Stromal cell of bone marrow (primary cell): ENCODE results near the gene IGSF3.
"Not testable (repeated sequence)": the region's sequence is repeated elsewhere in the genome, so short reads cannot be mapped to it uniquely, and the experiment has no call there.

Experiments used
- DNase-seq: peaks from one replicate; pipeline ENCODE4 v3.0.0-alpha.2; 2012; ENCODE audit warnings: low read depth

The IGSF3 gene

DNA sequence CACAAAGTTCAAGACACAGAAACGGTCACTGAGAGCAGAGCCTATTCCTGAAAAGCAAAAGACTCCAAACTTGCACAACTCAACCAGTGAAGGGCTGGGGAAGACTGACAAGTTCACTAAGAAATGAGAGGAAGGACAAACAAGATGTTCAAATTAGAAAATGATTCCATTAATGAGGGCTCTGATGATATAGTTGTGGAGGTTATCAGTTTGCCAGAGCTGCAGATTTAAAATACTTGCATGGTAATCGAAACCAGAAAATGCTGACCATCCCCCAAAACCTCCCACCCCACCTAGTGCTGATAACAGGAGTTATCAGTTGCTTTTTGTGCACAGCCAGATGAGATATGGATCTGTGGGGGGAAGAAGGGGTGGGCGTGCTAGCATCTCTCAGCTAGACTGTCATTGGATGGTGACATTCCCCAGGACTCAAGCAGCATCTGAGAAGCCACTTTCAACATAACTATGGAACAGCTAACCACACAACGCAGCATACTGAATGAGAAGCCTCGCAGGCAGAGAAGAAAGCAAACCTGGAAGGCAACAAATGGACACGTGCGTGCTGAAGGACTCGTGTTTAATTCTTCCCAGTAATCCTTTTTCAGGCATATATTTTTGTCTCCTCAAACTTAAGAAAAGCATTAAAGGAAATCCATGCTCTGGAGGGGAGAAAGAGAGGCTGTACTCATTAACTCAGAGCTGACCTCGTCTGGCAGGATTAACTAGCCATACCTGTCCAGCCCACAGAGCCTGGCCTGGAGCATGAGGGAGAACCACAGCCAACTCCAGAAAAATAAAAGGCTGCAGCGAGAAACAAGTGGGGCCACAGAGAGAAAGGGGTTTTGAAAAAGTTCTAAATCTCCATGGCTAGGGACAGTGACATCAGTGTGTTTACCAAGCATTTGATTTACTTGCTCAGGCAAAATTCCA is 35.3 kb downstream of the IGSF3 start:
- not testable (repeated sequence) for DNase-seq

DNA sequence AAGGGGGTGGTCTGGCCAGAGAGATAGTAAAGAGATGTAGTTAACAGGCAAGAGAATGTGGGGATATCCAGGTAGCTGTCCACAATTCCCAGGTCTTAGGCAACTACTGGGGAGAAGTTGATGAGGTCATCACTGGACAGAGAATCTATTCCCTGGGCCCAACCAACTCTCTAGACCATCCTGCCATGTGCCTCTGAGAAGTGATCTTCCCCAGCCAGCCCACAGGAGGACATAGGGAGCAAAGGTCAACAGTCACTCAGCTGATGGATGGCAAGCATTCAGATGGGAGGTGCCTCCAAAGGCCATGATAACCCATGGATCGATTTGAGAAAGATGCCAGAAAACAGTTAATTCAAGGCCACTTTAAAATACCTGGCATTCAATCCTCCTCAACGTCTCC is 36.0 kb downstream of the IGSF3 start:
- not testable (repeated sequence) for DNase-seq

DNA sequence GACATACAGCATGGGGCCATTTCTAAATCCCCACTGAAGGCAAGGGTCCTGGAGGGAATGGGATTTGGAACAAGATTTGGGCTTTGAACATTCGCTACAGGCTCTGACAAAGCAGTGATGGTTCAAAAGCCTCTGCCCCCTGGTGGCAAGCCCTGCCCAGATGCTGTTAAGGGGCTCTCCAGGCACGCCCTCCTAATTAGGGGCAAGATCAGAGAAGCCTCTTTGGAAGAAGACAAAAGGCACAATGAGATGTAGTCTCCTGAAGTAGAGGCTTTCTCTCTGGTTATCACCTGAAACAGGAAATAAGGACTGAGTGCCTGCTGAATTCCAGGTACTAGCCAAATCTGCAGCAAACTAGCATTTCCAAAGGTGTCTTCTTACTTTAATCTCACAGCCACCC is 37.5 kb downstream of the IGSF3 start:
- not testable (repeated sequence) for DNase-seq

DNA sequence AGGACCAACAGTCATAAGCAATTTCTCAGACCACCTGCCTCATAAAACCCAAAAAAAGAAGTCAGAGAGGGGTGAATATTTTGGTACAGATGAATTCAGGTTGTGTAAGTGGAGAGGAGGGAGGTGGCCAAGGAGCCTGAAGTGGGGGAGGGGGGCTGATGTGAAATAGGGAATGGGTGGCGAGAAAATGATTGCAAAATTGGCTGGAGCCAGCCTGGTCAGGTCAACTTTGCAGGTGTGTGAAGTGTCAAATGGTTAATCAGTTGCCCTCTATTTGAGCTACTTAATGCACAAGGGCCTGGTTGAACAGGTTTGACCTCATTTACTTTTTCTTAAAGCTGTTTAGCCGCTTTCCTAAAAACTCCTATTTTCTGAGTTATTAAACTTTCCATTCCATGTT is 38.1 kb downstream of the IGSF3 start:
- DNase-seq = not testable (repeated sequence)

DNA sequence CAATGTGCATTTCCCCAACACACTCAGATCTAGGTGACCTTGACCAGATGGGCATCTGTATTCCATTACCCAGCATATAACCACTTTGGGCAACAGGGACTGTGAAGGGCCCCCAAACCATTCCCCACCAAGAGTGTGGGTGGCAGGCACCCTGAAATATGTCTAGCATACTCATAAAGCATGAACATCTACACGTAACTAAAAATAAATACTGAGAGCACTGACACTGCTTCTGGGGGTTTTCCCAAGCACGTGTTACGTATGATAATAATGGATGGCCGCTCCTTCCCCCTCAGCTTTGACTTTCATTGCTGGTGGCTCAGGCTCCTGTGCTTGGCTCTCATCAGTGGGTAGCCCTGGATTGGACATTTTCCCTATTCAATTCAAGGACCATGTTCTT is 39.1 kb downstream of the IGSF3 start:
- DNase-seq = no peak

DNA sequence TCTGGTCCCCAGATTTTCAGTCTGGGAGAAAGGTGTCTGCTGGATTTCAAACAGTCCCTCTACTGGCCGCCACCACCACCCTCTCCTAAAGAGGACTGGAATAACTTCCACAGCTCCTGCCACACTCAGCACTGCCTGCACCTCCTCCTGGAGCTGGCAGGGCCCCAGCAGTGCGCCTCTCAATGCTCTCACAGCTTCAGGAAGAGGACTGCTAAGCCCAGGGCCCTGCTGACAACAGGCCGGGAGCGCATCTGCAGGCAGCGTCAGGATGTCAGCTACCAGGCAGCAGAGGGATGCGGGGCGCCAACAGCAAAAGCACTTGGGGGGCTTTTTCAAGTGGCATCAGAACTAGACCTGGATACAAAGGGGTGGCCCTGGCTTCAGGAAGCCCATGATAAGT is 40.2 kb downstream of the IGSF3 start:
- DNase-seq = not testable (repeated sequence)

DNA sequence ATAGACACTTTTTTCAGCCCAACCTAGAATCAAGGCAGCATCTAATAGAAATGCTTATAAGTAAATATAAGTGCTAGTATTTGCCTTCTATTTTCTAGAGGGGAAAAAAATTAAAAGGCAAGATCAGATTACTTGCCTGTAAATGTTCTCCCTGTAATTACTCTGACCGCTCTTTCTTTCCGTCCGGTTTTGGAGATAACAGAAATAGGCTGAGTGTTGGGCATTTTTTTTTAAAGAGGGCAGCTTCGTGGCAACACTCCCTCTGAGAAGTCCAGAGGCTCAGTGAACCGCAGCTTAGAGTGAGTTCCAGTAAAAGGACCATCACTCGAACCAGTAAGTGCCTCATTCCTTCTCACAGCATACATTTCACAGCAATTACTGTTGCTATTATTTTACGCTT is 40.6 kb downstream of the IGSF3 start:
- not testable (repeated sequence) for DNase-seq

DNA sequence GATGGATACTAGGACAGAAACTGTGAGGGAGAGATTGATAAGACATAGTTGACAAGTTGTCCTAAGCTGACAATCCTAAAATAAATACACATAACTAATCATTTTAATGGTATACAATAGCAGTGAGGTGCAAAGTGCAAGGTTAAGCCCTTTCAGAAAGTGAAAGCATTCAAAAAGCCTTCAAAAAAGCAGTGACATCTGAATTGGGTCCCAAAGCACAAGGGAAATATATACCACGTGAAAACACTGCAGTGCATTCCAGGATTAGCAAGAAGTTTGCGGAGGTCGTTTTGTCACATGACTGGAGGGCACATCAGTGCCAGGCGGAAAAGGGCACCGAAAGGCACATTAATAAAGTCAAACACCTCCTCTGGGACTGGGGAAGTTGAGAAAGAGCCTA is 42.4 kb downstream of the IGSF3 start:
- not testable (repeated sequence) for DNase-seq

DNA sequence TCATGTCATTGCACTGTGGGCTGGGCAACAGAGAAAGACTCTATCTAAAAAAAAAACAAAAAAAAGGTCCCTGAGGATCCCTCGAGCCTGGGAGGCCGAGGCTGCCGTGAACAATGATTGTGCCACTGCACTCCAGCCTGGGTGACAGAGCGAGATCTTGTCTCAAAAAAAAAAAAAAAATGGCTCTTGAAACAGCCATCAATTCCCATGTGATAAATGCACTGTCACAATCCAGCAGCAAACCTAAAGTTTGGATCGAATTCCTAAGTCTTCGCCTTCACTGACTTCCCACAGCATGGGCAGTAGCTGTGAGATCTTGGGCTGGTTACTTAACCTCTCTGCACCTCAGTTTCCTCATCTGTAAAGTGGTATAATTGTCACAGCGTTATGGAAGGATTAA is 43.5 kb downstream of the IGSF3 start:
- DNase-seq = no peak

DNA sequence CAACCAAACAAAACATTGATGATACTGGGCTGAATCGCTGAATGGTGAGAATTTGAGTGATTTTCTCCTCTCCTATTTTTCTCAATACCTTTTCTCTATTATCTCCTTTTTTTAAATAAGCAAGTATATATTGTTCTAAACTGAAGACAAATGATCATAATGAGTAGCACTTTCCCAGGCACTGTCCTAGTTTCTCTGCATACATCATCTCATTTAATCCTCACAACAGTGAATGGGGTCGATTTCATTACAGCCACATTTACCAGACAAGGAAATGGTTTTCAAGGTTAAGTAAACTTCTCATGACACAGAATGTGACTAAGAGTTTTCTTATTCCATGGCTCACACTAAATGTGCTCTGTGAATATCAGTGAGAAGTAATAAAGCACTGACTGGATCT is 45.0 kb downstream of the IGSF3 start:
- not testable (repeated sequence) for DNase-seq

DNA sequence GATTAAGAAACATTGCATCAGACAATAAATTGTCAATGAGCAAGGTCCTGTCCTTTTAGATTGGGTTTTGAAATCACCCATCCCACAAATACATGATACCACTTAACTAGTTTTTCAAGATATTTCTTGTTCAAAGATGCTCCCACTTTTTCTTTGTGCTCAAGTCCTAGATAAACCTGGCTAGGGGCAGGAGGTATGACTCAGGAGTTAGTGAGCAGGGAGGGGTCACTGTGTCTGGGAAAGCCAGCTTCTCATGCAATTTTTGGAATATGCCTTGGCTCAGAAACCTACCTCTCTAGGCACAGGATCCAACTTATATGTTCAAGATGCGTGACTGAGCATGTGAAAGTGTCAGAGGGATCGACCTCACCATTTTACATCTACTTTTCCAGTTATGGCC is 45.8 kb downstream of the IGSF3 start:
- DNase-seq = not testable (repeated sequence)

DNA sequence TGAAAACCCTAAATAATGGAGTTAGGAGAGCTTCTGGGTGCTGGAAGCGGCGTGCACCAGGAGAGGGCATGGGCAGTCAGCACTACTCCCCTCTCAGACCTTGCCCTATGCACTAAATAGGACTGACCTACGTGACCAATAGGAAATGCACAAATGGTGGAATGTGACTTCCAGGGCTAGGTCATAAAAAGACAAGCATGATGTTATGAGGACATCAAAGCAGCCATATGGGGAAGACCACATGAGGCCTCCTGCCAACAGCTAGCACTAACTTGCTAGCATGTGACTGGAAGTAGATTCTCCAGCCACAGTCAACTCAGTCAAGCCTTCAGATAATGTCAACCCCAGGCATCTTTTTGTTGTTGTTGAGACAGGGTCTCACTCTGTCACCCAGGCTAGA is 47.1 kb downstream of the IGSF3 start:
- not testable (repeated sequence) for DNase-seq

DNA sequence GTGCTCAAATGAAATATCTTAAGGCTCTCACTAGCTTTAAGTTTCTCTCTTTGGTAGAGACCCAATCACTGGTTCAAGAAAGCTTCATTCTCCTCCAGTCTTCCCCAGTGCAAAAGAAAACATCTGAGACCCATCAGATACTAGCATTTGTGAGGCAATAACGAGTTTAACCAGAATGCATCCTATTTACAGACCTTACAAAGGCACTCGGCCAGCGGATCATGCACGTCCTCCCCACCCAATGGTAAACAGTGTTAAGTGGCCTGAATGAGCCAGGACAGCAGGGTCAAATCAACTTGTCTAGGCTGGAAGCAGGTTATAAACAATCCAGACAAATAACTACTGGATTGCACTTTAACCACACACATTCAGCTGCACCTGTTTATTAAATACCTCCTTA is 48.4 kb downstream of the IGSF3 start:
- not testable (repeated sequence) for DNase-seq

DNA sequence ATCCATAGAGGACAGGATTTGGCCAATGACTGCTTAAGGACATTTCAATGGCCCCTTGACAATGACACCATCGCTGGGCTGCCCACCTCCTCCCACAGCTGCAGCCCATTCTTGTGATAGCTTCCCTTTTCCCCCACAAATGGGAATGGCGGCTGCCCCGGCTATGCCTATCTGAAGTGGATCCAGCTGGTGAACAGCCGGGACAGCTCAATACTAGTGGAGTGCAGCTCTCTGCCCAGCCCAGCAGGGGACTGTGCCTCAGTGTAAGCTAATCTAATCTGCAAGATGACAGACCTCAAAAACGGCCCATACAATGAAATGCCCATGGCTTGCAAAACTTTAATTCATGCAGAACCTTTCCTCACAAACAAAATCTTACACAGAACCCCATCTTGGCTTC is 49.7 kb downstream of the IGSF3 start:
- DNase-seq = not testable (repeated sequence)

DNA sequence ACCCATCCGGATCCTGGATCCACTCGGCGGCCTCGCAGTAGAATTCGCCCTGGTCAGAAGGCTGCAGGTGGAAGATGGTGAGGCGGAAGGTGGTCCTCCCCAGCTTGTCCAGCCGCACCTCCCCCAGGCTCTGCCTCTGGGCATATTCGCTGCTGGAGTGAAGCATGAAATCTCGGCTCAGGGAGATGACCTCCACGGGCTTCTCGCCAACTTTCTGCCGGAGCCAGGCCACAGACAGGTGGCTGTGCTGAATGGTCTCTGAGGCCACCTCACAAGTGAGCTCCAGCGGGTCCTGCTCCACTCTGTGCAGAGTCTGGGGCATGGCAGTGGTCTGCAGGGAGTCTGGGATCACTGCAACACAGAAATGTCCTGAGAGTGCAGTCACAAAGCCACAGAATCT is 53.7 kb downstream of the IGSF3 start:
- not testable (repeated sequence) for DNase-seq

DNA sequence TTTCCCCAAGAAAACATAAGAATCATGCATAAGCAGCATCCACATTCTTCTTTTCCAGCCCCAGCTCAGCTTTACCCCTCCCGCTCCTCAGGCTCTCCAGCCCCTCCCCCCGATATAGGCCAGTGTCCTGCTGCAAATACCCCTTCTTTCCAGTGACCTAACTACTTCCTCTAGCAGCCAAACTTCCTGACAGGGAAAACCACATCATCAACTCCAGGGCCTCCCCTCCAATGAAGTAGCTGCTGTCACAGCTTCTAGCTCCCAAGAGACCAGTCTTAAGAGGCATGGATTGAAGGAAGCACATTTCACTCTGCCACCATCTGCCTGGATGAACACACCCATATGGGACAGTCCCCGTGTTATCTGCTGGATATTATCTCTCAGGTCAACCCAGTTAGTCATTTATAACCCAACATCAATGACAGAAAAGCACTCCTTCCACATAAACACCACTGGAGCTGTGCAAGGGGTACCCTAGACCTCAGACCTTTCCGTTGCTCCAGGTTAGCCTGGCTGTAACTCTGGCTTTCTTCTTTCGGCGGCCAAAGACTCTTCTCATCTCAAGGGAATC is 57.6 kb downstream of the IGSF3 start:
- DNase-seq = not testable (repeated sequence)

DNA sequence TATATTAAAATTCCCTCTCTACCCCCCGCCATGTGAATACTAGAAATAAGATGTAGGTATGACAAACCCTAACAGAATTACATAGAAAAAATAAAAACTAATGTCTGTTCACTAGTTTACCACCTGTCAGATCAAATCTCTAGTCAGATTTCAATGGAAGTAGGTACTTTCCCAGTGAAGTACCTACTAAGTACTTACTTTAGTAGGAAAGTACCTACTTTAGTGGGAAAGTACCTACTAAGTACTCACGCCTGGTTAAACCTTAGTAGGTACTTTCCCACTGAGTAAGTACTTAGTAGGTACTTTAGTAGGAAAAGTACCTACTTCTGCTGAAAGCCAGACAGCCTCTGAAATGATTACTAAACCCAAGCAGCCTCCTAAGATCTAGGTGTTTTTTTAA is 58.7 kb downstream of the IGSF3 start:
- DNase-seq = not testable (repeated sequence)

DNA sequence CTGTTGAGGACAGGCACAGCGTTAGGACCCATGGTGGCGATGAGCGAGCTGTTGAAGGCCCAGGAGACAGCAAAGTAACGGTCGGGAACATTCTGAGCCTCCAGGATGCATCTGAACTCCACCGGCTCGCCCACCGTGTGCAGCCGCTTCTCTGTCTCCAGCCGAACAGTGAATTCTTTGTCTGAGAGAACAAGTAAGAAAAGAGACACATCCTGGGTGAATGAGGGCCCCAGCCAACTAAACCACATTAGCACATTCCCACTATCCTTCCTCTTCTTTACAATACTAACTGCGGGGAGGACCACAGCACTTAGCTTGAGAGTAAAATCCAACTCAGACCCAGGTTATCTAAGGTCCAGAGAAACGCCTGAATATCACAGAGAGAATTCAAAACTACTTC is 59.4 kb downstream of the IGSF3 start:
- not testable (repeated sequence) for DNase-seq

DNA sequence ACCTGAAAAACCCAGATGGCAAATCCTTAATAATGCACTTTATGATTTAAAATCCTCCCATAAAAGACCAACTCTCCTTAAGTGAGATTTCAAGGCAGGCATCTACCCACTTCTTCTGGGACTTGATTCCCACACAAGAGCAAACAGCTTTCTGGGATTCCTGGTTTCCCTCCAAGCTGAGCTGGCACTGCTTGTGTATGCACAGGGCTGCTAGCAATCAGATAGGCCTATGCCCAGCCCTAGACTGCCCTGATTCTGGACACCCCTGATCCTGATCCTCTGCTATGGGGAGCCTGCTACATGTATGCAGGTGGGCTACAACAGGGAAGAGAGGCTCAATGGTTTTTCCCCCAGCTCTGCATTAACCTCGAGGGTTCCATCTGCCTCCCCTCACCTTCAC is 60.1 kb downstream of the IGSF3 start:
- not testable (repeated sequence) for DNase-seq

DNA sequence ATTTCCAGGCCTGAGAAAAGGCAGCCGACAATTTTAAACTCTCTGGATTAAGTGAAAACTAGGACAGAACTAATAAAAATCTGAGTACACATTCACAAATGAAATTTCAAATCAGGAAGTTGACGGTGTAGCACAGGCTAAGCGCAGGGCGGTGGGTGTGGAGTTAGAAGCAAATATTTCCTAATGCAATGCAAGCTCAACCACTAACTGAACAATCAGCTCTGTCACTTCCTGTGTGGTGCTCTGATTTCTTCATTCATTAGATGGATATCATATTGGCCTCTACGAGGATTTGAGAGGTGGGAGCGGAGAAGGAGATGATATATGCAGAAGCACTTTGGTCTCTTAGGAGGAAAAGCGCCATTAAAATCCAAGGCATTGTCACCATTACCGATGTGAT is 61.5 kb downstream of the IGSF3 start:
- not testable (repeated sequence) for DNase-seq

DNA sequence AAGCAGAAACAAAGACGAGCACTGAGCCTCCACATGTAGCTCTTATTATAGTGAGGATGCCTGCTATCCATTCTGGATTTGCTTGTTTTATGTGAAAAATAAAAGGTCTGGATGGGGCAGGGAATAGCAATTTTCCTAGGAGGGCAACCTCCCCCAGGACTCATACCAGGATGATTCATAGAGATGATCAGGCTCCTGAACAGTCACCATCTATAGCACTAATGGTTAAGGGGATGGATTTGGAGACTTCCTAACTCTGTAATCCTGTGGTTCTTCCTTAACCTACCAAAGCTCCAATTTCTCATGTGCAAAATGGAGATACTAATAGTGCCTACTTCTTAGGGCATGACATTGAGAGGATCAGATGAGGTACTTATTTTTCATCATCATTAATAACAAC is 62.2 kb downstream of the IGSF3 start:
- DNase-seq = no peak

DNA sequence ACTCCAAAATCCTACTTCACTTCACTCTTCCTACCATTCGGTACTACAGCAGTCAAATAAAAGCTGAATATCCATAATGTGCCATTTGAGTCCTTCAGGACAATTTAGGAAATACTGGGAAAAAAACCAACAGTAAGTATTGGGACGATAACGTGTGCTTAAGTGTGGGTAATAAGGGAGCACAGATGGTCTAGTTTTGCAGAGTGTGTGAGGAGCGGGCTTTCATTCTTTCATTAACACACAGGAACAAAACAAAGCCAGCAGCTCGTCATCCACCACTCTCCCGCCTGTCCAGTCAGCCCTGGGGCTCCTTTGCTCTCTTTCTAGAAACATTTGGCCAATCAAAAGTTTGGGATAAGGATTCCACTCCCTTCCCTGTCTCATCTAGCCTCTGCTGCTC is 63.1 kb downstream of the IGSF3 start:
- not testable (repeated sequence) for DNase-seq

DNA sequence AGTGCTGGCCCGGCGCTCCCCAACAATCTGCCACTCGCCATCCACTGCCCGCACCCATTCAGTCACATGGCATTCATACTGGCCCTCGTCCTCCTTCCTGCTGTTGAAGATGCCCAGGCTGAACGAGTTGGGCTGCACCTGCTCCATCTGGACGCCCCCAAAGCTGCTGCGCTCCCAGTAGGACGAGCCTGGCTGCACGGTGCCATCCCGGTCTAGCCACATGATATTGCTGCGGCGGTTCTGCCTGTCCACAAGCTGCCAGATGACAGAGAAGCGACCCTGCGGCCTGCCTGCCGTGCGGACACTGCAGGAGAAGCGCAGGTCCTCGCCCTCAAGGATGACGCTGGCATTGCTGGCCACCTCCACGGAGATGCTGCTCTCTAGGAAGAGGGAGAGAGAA is 63.9 kb downstream of the IGSF3 start:
- not testable (repeated sequence) for DNase-seq
